Myocyte (in vitro differentiated cells): ENCODE data around the gene THAP4. TPM values are rescaled to one million over a fixed set of nuclear protein-coding genes. Genes with fewer than 3 reads are reported as not detected.

Experiments
- DNase-seq: peaks from one replicate; pipeline ENCODE4 v3.0.0-alpha.2; 2012; ENCODE audit warnings: low read depth
- polyA plus RNA-seq: library from polyadenylated mRNA; unstranded; fragments of >200 nt; gene quantifications from one replicate; pipeline ENCODE4 v1.2.1, GENCODE V29; 2012; ENCODE audit warnings: missing spikeins
- total RNA-seq: library from RNA; depleted of rRNA; stranded (reverse); fragments of >200 nt; gene quantifications from 2 replicates; pipeline ENCODE4 v1.2.3, GENCODE V29; 2014

THAP4 gene
- 50.0 and 54.7 TPM in 2 replicates for total RNA-seq
- 53.1 TPM for polyA plus RNA-seq

DNA sequence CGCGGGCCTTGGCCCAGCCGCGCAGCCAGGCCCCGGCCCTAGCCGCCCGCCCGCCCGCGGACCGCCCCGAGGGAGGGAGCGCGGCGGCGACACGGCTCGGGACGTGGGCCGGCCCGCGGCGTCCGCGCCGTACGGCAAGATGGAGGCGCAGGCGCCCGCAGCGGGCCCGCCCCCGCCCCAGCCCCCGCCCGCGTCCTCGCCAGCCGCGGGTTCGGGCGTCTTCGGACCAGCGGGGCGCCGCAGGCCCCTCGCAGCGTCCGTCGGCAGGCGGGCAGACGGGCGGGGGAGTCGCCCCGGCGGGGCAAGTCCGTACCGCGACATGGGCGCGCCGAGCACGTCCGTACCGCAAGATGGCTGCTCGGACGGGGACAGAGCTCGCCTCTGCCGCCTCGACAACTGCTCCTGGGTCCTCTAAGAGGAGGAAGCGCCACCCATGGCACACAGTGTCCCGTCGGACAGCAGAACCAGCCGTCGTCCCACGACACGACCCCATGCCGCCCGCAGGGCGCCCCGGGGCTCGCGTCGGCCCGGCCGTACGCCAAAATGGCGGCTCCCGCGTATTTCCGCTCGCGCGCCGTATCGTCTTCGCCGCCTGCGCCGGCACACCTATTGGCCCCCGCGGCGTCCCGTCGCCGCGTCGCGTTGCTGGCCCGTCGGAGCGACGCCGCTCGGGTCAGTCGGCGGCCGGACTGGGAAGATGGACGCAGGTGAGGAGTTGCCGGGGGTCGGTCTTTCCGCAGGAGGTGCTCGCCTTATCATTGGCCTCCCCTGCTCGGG, at the start of gene THAP4, which contains the start of gene ATG4B:
THAP4 (minus strand) TSS at position 141 of the 777 bp plus-strand sequence. CDS start 141 bp downstream, outside the sequence.
ATG4B (plus strand) TSS at position 676 of the 777 bp plus-strand sequence; CDS start at position 698, 22 bp downstream.
- peak; percentile 88 for DNase-seq

DNA sequence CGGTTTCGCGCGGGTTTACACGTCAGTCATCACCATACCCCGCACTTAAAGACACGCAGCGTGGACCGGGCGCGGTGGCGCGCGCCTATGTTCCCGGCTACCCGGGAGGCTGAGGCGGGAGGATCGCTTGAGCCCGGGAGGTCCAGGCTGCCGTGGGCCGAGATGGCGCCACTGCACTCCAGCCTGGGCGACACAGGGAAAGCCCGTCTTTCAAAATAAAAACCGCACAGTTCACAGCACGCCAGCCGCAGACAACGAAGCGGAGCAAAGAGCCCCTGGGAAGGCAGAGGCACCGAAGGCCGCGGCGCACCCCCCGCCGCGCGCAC, 49.3 kb upstream of the THAP4 start:
- no peak for DNase-seq

GRCh38 chr2:241680827-241681599, 44.1 kb upstream of the THAP4 start:
- peak; percentile 96 for DNase-seq

DNA sequence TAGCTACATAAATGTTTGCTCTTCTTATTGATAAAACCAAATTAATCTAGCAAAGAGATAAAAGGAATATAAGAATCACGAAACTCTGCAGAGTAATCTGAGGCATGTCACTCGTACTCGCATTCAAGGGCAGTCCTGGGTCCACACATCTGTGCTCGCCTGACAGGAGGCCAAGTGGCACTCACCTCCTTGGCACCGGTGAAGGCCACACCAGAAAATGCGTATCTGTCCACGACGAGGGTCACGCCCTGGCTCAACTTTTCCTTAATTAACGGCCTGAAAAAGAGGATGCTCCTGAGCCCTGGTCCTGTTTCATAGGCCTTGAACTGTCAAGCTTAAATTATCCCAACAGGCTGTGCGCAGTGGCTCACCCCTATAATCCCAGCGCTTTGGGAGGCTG, 43.1 kb upstream of the THAP4 start:
- DNase-seq: no peak

- DNase-seq: no peak
Observed at GRCh38 chr2:241678784-241679540, 42.0 kb upstream of the THAP4 start.

DNA sequence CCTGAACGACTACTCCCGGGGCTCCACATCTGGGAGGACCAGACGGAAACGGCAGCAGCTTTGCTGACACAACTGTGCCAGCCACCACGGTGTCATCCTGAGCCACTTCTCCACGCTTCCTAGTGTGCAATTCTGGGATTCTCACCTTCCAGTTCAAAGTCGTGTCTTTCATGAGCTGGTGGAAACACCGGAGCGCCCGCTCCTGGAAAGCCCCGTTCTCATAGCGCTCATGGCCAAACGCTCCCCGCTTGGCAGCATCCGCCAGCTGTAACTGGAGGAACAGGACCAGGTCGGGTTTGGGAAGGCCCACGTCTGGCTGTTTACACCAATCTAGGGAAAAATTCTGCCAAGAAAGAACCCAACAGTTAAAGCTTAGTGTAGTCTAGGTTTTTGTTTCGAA, 41.3 kb upstream of the THAP4 start:
- no peak for DNase-seq

DNA sequence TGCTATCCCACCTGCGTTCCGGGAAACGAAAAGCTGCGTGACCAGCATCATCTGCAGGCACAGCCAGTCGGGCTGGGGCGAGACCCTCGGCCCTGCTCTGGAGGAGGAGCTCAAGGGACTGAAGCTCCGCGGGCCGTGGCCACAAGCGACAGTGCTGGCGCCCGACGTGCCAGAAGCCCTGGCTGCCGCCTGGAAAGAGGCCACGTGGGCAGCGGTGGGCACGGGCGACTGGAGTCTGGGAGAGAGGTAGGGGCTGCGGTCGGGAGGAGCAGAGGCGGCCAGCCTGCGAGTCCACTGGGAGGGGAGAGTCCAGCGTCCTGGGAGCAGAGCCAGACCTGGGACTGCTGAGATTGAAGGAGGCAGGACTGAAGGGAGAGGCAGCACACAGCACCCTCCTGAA, 40.4 kb upstream of the THAP4 start:
- DNase-seq: no peak

DNA sequence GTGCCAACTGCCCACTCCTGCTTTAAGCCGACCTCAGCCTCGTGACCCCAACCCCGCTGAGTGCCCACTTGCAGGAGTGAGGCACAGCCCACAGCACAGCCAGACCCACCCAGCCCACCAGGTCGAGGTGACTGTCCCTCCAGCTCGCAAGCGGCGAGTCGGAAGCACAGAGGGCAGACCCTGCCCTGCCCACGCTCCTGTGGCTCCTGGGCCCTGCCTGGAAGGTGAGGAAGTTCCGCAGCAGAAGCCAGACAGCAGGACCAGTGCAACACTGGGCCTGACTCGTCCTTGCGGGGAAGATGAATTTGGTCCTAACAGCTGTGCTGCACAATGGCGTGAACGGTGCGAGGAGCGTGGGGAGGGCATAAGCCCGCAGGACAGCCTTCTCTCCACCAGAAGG, 39.7 kb upstream of the THAP4 start:
- DNase-seq: no peak

GRCh38 chr2:241675885-241676284, 38.9 kb upstream of the THAP4 start:
- DNase-seq: no peak

GRCh38 chr2:241673797-241674725, 37.1 kb upstream of the THAP4 start:
- peak; percentile 52 for DNase-seq

GRCh38 chr2:241673189-241673663, 36.3 kb upstream of the THAP4 start:
- DNase-seq: no peak

DNA sequence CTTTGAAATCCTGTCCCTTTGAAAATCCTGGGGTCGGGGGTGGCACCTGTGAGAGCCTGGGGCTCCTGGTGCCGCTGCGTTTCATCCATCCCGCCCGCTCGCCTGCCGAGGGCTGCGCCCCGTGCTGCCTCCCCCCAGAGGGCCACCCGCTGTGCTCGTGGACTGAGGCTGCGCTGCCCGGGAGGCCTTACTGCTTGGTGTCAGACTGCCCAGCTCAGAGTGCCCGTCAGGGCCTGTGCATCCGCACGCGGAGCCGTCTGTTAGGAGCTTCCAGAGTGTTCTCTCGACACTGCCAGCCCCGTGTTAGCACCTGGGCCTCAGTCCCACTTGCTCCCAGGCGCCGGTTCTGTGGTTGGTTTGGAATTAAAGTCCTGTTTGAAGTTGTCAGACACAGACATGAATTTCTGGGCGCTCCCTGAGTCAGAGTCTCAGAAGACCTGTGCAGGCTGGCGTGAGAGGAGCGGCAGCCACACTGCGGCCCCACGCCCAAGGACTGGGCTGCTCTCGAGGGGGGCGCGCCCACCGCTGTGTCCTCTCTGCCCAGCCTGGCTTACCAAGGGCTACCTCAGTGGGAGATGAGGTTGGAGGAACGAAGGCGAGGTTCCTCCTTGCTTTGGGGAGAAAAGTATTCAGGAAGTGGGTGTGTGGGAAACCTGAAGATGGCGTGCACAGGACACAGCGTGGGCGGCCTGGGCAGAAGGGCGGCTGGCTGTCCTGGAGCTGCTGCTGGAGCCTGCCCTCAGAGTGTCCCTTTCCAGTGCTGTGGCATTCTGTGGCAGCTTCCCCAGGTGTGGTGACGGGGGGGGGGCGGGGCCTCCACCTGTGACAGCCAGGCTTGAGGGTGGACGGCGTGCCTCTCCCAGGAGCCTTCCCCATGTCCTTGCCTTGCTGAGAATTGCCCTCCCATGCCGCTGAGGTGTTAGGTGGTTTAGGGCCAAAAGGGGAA, 35.6 kb upstream of the THAP4 start:
- DNase-seq: no peak

GRCh38 chr2:241671457-241672240, 34.7 kb upstream of the THAP4 start:
- no peak for DNase-seq

- DNase-seq: no peak
Observed at GRCh38 chr2:241670333-241671110, 33.6 kb upstream of the THAP4 start.

- no peak for DNase-seq
Observed at GRCh38 chr2:241668839-241669238, 31.9 kb upstream of the THAP4 start.

- DNase-seq: no peak
Observed at GRCh38 chr2:241668354-241668753, 31.4 kb upstream of the THAP4 start.

DNA sequence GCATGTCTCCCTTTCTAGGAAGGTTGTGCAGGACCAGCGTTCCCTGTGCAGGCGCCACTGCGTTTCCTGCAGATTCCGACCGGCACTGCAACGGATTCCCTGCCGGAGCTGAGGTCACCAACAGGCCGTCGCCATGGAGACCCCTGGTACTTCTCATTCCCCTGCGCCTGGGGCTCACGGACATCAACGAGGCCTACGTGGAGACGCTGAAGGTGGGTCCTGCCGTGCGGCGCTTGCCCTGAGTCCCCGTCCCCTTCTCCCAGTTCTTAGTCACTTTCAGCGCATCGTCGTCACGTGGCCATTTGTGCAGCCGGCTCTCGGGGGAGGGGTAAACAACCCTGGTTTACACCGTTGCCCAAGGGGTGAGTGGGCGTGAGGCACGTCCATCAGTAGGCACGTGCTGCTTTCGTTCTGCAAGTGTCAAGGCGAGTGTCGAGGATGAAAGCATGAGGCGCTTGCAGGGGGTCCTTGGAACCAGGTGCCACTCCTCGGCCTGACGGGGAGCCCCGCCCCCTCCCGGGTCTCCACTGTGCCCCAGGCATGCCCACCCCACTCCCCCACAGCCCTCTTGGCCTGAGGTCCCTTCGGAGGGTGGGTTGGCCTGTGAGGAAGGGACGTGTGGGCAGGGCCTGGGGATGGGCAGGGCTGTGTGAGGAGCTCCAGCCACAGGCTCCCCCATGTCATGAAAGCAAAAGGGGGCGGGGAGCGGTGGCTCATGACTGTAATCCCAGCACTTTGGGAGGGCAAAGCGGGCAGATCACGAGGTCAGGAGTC, 29.9 kb upstream of the THAP4 start:
- no peak for DNase-seq
